ENCODE results near the gene PI16.

PI16 gene

GRCh38 chr6:36954262-36954931 lies at the start of gene PI16:
TSS of gene PI16 (plus strand) at chr6:36954738. CDS start at chr6:36954761, 23 bp downstream.
- peak; percentile 98 for DNase-seq

GRCh38 chr6:36904851-36905393 lies 49.6 kb upstream of the PI16 start:
- DNase-seq: no peak

- no peak for DNase-seq
These were observed 47.8 kb upstream of the PI16 start for GRCh38 chr6:36906539-36907325.

GRCh38 chr6:36907781-36908180 lies 46.8 kb upstream of the PI16 start:
- DNase-seq: no peak

- DNase-seq: no peak
These were observed 45.8 kb upstream of the PI16 start for GRCh38 chr6:36908747-36909146.

GRCh38 chr6:36912030-36912454 lies 42.5 kb upstream of the PI16 start:
- peak; percentile 84 for DNase-seq

GRCh38 chr6:36912586-36912985 lies 42.0 kb upstream of the PI16 start:
- peak; percentile 51 for DNase-seq

GRCh38 chr6:36913082-36913481 lies 41.5 kb upstream of the PI16 start:
- DNase-seq: no peak

GRCh38 chr6:36914227-36914794 lies 40.2 kb upstream of the PI16 start:
- DNase-seq: peak; percentile 29

- DNase-seq: no peak
These were observed 38.9 kb upstream of the PI16 start for GRCh38 chr6:36915599-36915998.

GRCh38 chr6:36916126-36916525 lies 38.4 kb upstream of the PI16 start:
- DNase-seq: no peak

- DNase-seq: no peak
These were observed 36.9 kb upstream of the PI16 start for GRCh38 chr6:36917541-36918193.

GRCh38 chr6:36920049-36920448 lies 34.5 kb upstream of the PI16 start:
- no peak for DNase-seq

GRCh38 chr6:36920546-36920945 lies 34.0 kb upstream of the PI16 start:
- DNase-seq: no peak

GRCh38 chr6:36924131-36924530 lies 30.4 kb upstream of the PI16 start:
- no peak for DNase-seq

GRCh38 chr6:36924778-36925374 lies 29.7 kb upstream of the PI16 start:
- no peak for DNase-seq

- no peak for DNase-seq
These were observed 28.7 kb upstream of the PI16 start for GRCh38 chr6:36925809-36926208.

GRCh38 chr6:36926708-36927513 lies 27.6 kb upstream of the PI16 start:
- DNase-seq: no peak

GRCh38 chr6:36927691-36928546 lies 26.6 kb upstream of the PI16 start:
- DNase-seq: no peak

GRCh38 chr6:36928547-36928918 lies 26.0 kb upstream of the PI16 start:
- no peak for DNase-seq

GRCh38 chr6:36929152-36929551 lies 25.4 kb upstream of the PI16 start:
- DNase-seq: no peak
